Neural progenitor cell (in vitro differentiated cells): ENCODE measurements around the gene HS3ST3B1. TPM values are rescaled to one million over a fixed set of nuclear protein-coding genes. Genes with fewer than 3 reads are reported as not detected.

Experiments
- DNase-seq: peaks from one replicate; pipeline ENCODE4 v3.0.0-alpha.2; 2016; ENCODE audit warnings: low spot score
- H2AFZ ChIP-seq: fragments of 200-600 bp; sonication (generic); replicated peaks from 2 replicates; pipeline ENCODE4 v1.6.1; 2016; ENCODE audit warnings: antibody characterized with exemption
- H3F3A ChIP-seq: fragments of 200-600 bp; sonication (generic); 2 replicates; pipeline ENCODE4 v1.6.1; 2016; ENCODE audit warnings: antibody characterized with exemption, low read depth
- H3K27ac ChIP-seq: fragments of 200-600 bp; sonication (generic); 2 replicates; pipeline ENCODE4 v1.5.1; 2016; ENCODE audit warnings: mild to moderate bottlenecking
- H3K27me3 ChIP-seq: fragments of 200-600 bp; sonication (generic); 2 replicates; pipeline ENCODE4 v1.6.1; 2016; ENCODE audit warnings: mild to moderate bottlenecking, moderate library complexity
- H3K36me3 ChIP-seq: fragments of 200-600 bp; sonication (generic); 2 replicates; pipeline ENCODE4 v1.5.1; 2016
- H3K4me1 ChIP-seq: fragments of 200-600 bp; sonication (generic); 2 replicates; pipeline ENCODE4 v1.6.1; 2016; ENCODE audit warnings: mixed run types
- H3K4me2 ChIP-seq: fragments of 200-600 bp; sonication (generic); 2 replicates; pipeline ENCODE4 v1.6.1; 2016
- H3K4me3 ChIP-seq: fragments of 200-600 bp; sonication (generic); 2 replicates; pipeline ENCODE4 v1.5.1; 2016
- H3K79me2 ChIP-seq: fragments of 200-600 bp; sonication (generic); 2 replicates; pipeline ENCODE4 v1.6.1; 2016; ENCODE audit warnings: low read depth
- H3K9ac ChIP-seq: fragments of 200-600 bp; sonication (generic); 2 replicates; pipeline ENCODE4 v1.6.1; 2016
- H3K9me3 ChIP-seq: fragments of 200-600 bp; sonication (generic); 2 replicates; pipeline ENCODE4 v1.5.1; 2016; ENCODE audit warnings: low read depth
- H4K20me1 ChIP-seq: fragments of 200-600 bp; sonication (generic); 2 replicates; pipeline ENCODE4 v1.6.1; 2016; ENCODE audit warnings: low read depth
- H3K27ac Mint-ChIP-seq: 3 replicates; pipeline ENCODE4 v1.8.0; 2021; ENCODE audit warnings: mixed read lengths
- H3K27me3 Mint-ChIP-seq: 2 replicates; pipeline ENCODE4 v1.8.0; 2022; ENCODE audit warnings: low read depth, mild to moderate bottlenecking, inconsistent platforms, moderate library complexity, mixed read lengths; ENCODE audit not compliant: insufficient read depth
- H3K36me3 Mint-ChIP-seq: 3 replicates; pipeline ENCODE4 v1.8.0; 2021; ENCODE audit warnings: mixed read lengths
- H3K4me1 Mint-ChIP-seq: 3 replicates; pipeline ENCODE4 v1.8.0; 2021; ENCODE audit warnings: mixed read lengths
- H3K4me3 Mint-ChIP-seq: 3 replicates; pipeline ENCODE4 v1.8.0; 2021; ENCODE audit warnings: mild to moderate bottlenecking, moderate library complexity, mixed read lengths
- H3K9me3 Mint-ChIP-seq: 3 replicates; pipeline ENCODE4 v1.8.0; 2020; ENCODE audit warnings: mixed read lengths
- EZH2 ChIP-seq: fragments of 200-600 bp; sonication (generic); IDR thresholded peaks from 2 replicates; pipeline ENCODE4 v1.6.1; 2017; ENCODE audit warnings: antibody characterized with exemption, mild to moderate bottlenecking, moderate library complexity
- EZH2phosphoT487 ChIP-seq: fragments of 200-600 bp; sonication (generic); IDR thresholded peaks from 2 replicates; pipeline ENCODE4 v1.6.1; 2017; ENCODE audit warnings: antibody characterized with exemption
- total RNA-seq: library from RNA; depleted of rRNA; stranded (reverse); fragments of >200 nt; gene quantifications from 2 replicates; pipeline ENCODE4 v1.2.3, GENCODE V29; 2015; ENCODE audit warnings: low replicate concordance
- TF ChIP-seq, protein P1 (sequence below): fragments of 200-600 bp; sonication (generic); IDR thresholded peaks from 2 replicates; pipeline ENCODE4 v1.5.1; 2017; ENCODE audit warnings: antibody characterized with exemption, mild to moderate bottlenecking

HS3ST3B1 gene
- total RNA-seq, 1 donor from 2014 or later: 21.5 TPM

GRCh38 chr17:14318918-14319205 is 18.0 kb downstream of the HS3ST3B1 start:
- no peaks in the 10 kb centered on the region for H3K9me3 ChIP-seq
- peaks cover 56% of the 10 kb centered on the region for H4K20me1 ChIP-seq
- H3K9ac ChIP-seq: no peak overlapping the region
- H3K4me1 ChIP-seq: peaks cover 63% of the 10 kb centered on the region
- H3F3A ChIP-seq: peaks cover 34% of the 10 kb centered on the region
- peaks cover 54% of the 10 kb centered on the region for H3K79me2 ChIP-seq
- H3K36me3 Mint-ChIP-seq: peaks cover 14% of the 10 kb centered on the region
- no peak overlapping the region for H3K27ac ChIP-seq
- DNase-seq: no peak
- H3K4me3 ChIP-seq: no peak overlapping the region
- peaks cover 3% of the 10 kb centered on the region for H3K27me3 Mint-ChIP-seq
- peaks cover 5% of the 10 kb centered on the region for H3K9me3 Mint-ChIP-seq
- H3K36me3 ChIP-seq: no peaks in the 10 kb centered on the region
- no peak overlapping the region for H2AFZ ChIP-seq
- H3K27ac Mint-ChIP-seq: peak overlapping the region; percentile 76
- peaks cover 76% of the 10 kb centered on the region for H3K4me1 Mint-ChIP-seq
- no peak overlapping the region for H3K4me2 ChIP-seq
- no peak overlapping the region for H3K4me3 Mint-ChIP-seq
- H3K27me3 ChIP-seq: no peaks in the 10 kb centered on the region
- TF ChIP-seq EZH2: no peak
- TF ChIP-seq, protein P1, sequence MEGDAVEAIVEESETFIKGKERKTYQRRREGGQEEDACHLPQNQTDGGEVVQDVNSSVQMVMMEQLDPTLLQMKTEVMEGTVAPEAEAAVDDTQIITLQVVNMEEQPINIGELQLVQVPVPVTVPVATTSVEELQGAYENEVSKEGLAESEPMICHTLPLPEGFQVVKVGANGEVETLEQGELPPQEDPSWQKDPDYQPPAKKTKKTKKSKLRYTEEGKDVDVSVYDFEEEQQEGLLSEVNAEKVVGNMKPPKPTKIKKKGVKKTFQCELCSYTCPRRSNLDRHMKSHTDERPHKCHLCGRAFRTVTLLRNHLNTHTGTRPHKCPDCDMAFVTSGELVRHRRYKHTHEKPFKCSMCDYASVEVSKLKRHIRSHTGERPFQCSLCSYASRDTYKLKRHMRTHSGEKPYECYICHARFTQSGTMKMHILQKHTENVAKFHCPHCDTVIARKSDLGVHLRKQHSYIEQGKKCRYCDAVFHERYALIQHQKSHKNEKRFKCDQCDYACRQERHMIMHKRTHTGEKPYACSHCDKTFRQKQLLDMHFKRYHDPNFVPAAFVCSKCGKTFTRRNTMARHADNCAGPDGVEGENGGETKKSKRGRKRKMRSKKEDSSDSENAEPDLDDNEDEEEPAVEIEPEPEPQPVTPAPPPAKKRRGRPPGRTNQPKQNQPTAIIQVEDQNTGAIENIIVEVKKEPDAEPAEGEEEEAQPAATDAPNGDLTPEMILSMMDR: no peak
- TF ChIP-seq EZH2phosphoT487: no peak

DNA sequence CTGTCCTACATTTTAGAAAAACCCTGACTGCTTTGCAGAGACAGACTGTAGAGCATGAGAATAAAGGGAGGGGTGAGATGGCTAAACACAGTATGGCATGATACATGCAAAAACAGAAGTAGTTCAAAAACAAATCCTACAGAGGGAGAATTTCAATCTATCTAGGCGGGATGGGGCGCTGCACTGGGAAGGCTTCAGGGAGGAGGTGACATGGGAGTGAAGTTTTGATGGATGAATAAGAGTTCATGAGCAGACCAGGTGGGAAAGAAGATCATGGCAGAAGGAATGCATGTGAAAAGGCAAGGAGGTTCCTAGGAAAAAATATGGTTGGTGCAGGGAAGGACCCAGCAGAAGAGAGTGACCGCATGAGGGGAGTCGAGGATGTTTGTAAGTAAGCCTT is 19.2 kb downstream of the HS3ST3B1 start:
- H3K79me2 ChIP-seq: peaks cover 60% of the 10 kb centered on the region
- Mint-ChIP-seq H3K4me1 (peaks cover 81% of the 10 kb centered on the region), H3K27ac (peak overlapping the region; percentile 22), H3K36me3 (peaks cover 5% of the 10 kb centered on the region), H3K4me3 (no peak overlapping the region), H3K9me3 (peaks cover 2% of the 10 kb centered on the region), H3K27me3 (peaks cover 3% of the 10 kb centered on the region)
- TF ChIP-seq EZH2phosphoT487 (no peak), EZH2 (no peak)
- TF ChIP-seq, protein P1: no peak
- H3F3A ChIP-seq: peaks cover 44% of the 10 kb centered on the region
- peaks cover 73% of the 10 kb centered on the region for H3K4me1 ChIP-seq
- no peak overlapping the region for H3K4me3 ChIP-seq
- DNase-seq: no peak
- no peaks in the 10 kb centered on the region for H3K9me3 ChIP-seq
- H4K20me1 ChIP-seq: peaks cover 67% of the 10 kb centered on the region
- H2AFZ ChIP-seq: no peak overlapping the region
- H3K4me2 ChIP-seq: no peak overlapping the region
- no peaks in the 10 kb centered on the region for H3K27me3 ChIP-seq
- H3K9ac ChIP-seq: no peak overlapping the region
- no peaks in the 10 kb centered on the region for H3K36me3 ChIP-seq
- H3K27ac ChIP-seq: no peak overlapping the region

GRCh38 chr17:14320734-14321475 is 20.0 kb downstream of the HS3ST3B1 start:
- H3K36me3 Mint-ChIP-seq: peaks cover 9% of the 10 kb centered on the region
- no peak overlapping the region for H3K27ac ChIP-seq
- peaks cover 3% of the 10 kb centered on the region for H3K27me3 Mint-ChIP-seq
- H3K4me3 ChIP-seq: no peak overlapping the region
- H3K27ac Mint-ChIP-seq: no peak overlapping the region
- no peak overlapping the region for H2AFZ ChIP-seq
- TF ChIP-seq, protein P1: no peak
- TF ChIP-seq EZH2phosphoT487: no peak
- TF ChIP-seq EZH2: no peak
- H3K79me2 ChIP-seq: peaks cover 67% of the 10 kb centered on the region
- H3F3A ChIP-seq: peaks cover 49% of the 10 kb centered on the region
- H3K4me1 ChIP-seq: peaks cover 79% of the 10 kb centered on the region
- peaks cover 4% of the 10 kb centered on the region for H3K9me3 Mint-ChIP-seq
- no peaks in the 10 kb centered on the region for H3K36me3 ChIP-seq
- no peaks in the 10 kb centered on the region for H3K27me3 ChIP-seq
- peaks cover 66% of the 10 kb centered on the region for H4K20me1 ChIP-seq
- no peak overlapping the region for H3K4me3 Mint-ChIP-seq
- H3K9me3 ChIP-seq: no peaks in the 10 kb centered on the region
- peak overlapping the region; percentile 6 for H3K4me2 ChIP-seq
- H3K4me1 Mint-ChIP-seq: peaks cover 82% of the 10 kb centered on the region
- DNase-seq: peak; percentile 17
- H3K9ac ChIP-seq: no peak overlapping the region
